SK-N-SH treated with all-trans-retinoic acid at 6 μM for 48 hours (cell line): Measurements from ENCODE around the gene RAB25.

ENCODE experiments used
- ATAC-seq: fragments of 200-7000 bp; cut with Tn5 transposase; 3 replicates; pipeline ENCODE4 v1.9.1; 2020; ENCODE audit warnings: mild to moderate bottlenecking, moderate library complexity
- ARNTL ChIP-seq: fragments of 450-650 bp; formaldehyde crosslinking; IDR thresholded peaks from 2 replicates; pipeline ENCODE4 v1.5.0; 2020; ENCODE audit warnings: low read depth, mild to moderate bottlenecking, moderate library complexity, borderline replicate concordance
- BACH2 ChIP-seq: fragments of 250-450 bp; sonication (Bioruptor Pico); IDR thresholded peaks from 2 replicates; pipeline ENCODE4 v1.9.0; 2021; ENCODE audit warnings: mild to moderate bottlenecking, borderline replicate concordance
- CSDC2 ChIP-seq: fragments of 250-450 bp; sonication (Bioruptor Pico); IDR thresholded peaks from 2 replicates; pipeline ENCODE4 v1.5.0; 2020; ENCODE audit warnings: mild to moderate bottlenecking, moderate library complexity
- ESRRG ChIP-seq: fragments of 250-450 bp; sonication (Bioruptor Pico); IDR thresholded peaks from 2 replicates; pipeline ENCODE4 v1.6.1; 2021; ENCODE audit warnings: mild to moderate bottlenecking
- GLIS3 ChIP-seq: fragments of 250-450 bp; sonication (Bioruptor Pico); IDR thresholded peaks from 2 replicates; pipeline ENCODE4 v1.5.0; 2020; ENCODE audit warnings: mild to moderate bottlenecking, moderate library complexity
- ISL1 ChIP-seq: fragments of 250-450 bp; sonication (Bioruptor Pico); IDR thresholded peaks from 2 replicates; pipeline ENCODE4 v2.1.2; 2022; ENCODE audit warnings: mild to moderate bottlenecking, moderate library complexity
- OSR1 ChIP-seq: fragments of 250-450 bp; sonication (Bioruptor Pico); IDR thresholded peaks from 2 replicates; pipeline ENCODE4 v1.8.0; 2022; ENCODE audit warnings: moderate library complexity, mild to moderate bottlenecking, inconsistent platforms
- PPARA ChIP-seq: fragments of 250-450 bp; sonication (Bioruptor Pico); IDR thresholded peaks from 2 replicates; pipeline ENCODE4 v1.5.0; 2020; ENCODE audit warnings: mild to moderate bottlenecking, borderline replicate concordance
- RARB ChIP-seq: fragments of 250-450 bp; sonication (Bioruptor Pico); IDR thresholded peaks from 2 replicates; pipeline ENCODE4 v1.8.0; 2021; ENCODE audit warnings: mild to moderate bottlenecking, moderate library complexity
- SNAI2 ChIP-seq: fragments of 250-450 bp; sonication (Bioruptor Pico); IDR thresholded peaks from 2 replicates; pipeline ENCODE4 v1.5.0; 2020; ENCODE audit warnings: mild to moderate bottlenecking, moderate library complexity
- TCF4 ChIP-seq: fragments of 250-450 bp; sonication (Bioruptor Pico); IDR thresholded peaks from 2 replicates; pipeline ENCODE4 v1.8.0; 2021; ENCODE audit warnings: mild to moderate bottlenecking, moderate library complexity, borderline replicate concordance
- ZC3H10 ChIP-seq: fragments of 250-450 bp; sonication (Bioruptor Pico); IDR thresholded peaks from 2 replicates; pipeline ENCODE4 v1.5.1; 2021; ENCODE audit warnings: mild to moderate bottlenecking, moderate library complexity
- ZNF565 ChIP-seq: fragments of 450-650 bp; formaldehyde crosslinking; conservative IDR thresholded peaks from 2 replicates; pipeline ENCODE4 v1.5.0; 2020; ENCODE audit warnings: low read depth, mild to moderate bottlenecking, moderate library complexity
- ZNF70 ChIP-seq: fragments of 450-650 bp; formaldehyde crosslinking; IDR thresholded peaks from 2 replicates; pipeline ENCODE4 v1.5.0; 2020; ENCODE audit warnings: mild to moderate bottlenecking, moderate library complexity
- ZNF8 ChIP-seq: fragments of 450-650 bp; formaldehyde crosslinking; IDR thresholded peaks from 2 replicates; pipeline ENCODE4 v1.5.0; 2020; ENCODE audit warnings: mild to moderate bottlenecking, moderate library complexity
- TF ChIP-seq, protein P1 (sequence below): fragments of 250-450 bp; sonication (Bioruptor Pico); IDR thresholded peaks from 2 replicates; pipeline ENCODE4 v1.8.0; 2020; ENCODE audit warnings: mild to moderate bottlenecking, moderate library complexity, borderline replicate concordance
- TF ChIP-seq, protein P2 (sequence below): fragments of 250-450 bp; sonication (Bioruptor Pico); IDR thresholded peaks from 2 replicates; pipeline ENCODE4 v1.5.1; 2020; ENCODE audit warnings: low read depth, mild to moderate bottlenecking, moderate library complexity
- TF ChIP-seq, protein P3 (sequence below): fragments of 250-450 bp; sonication (Bioruptor Pico); IDR thresholded peaks from 2 replicates; pipeline ENCODE4 v1.8.0; 2021; ENCODE audit warnings: low read depth, mild to moderate bottlenecking, moderate library complexity, borderline replicate concordance
- TF ChIP-seq, protein P4 (sequence below): fragments of 250-450 bp; sonication (Bioruptor Pico); IDR thresholded peaks from 2 replicates; pipeline ENCODE4 v1.5.1; 2021; ENCODE audit warnings: mild to moderate bottlenecking, moderate library complexity
- TF ChIP-seq, protein P5 (sequence below): fragments of 250-450 bp; sonication (Bioruptor Pico); IDR thresholded peaks from 2 replicates; pipeline ENCODE4 v1.5.0; 2020; ENCODE audit warnings: mild to moderate bottlenecking, moderate library complexity

The RAB25 gene

DNA sequence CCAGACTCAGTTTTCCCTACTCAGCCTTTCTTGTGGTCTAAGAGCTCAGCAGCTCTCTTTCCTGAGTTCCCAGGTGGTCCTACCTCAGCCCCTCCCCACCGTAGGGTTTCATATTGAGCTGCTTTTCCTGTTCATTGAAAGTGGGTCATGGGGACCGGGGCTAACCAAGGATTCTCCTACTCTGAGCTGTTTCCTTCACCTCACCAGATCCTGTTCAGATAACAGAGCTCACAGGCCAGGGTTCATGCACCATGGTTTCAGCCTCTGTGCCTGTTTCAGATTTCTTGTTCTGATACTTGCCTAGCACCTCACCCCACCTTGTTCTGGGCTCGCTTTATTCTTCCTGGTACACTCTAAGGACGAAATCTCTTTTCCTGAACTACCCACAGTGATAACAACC is 15.9 kb upstream of the RAB25 start:
- TF ChIP-seq, protein P1, sequence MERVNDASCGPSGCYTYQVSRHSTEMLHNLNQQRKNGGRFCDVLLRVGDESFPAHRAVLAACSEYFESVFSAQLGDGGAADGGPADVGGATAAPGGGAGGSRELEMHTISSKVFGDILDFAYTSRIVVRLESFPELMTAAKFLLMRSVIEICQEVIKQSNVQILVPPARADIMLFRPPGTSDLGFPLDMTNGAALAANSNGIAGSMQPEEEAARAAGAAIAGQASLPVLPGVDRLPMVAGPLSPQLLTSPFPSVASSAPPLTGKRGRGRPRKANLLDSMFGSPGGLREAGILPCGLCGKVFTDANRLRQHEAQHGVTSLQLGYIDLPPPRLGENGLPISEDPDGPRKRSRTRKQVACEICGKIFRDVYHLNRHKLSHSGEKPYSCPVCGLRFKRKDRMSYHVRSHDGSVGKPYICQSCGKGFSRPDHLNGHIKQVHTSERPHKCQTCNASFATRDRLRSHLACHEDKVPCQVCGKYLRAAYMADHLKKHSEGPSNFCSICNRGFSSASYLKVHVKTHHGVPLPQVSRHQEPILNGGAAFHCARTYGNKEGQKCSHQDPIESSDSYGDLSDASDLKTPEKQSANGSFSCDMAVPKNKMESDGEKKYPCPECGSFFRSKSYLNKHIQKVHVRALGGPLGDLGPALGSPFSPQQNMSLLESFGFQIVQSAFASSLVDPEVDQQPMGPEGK (CRISPR knock-in tag), result no peak
- TF ChIP-seq, protein P2, sequence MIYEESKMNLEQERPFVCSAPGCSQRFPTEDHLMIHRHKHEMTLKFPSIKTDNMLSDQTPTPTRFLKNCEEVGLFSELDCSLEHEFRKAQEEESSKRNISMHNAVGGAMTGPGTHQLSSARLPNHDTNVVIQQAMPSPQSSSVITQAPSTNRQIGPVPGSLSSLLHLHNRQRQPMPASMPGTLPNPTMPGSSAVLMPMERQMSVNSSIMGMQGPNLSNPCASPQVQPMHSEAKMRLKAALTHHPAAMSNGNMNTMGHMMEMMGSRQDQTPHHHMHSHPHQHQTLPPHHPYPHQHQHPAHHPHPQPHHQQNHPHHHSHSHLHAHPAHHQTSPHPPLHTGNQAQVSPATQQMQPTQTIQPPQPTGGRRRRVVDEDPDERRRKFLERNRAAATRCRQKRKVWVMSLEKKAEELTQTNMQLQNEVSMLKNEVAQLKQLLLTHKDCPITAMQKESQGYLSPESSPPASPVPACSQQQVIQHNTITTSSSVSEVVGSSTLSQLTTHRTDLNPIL, result no peak
- TF ChIP-seq ZNF8 (CRISPR knock-in tag) (no peak), SNAI2 (CRISPR knock-in tag) (no peak), ZNF70 (CRISPR knock-in tag) (no peak), PPARA (no peak)
- ATAC-seq, result no peak

DNA sequence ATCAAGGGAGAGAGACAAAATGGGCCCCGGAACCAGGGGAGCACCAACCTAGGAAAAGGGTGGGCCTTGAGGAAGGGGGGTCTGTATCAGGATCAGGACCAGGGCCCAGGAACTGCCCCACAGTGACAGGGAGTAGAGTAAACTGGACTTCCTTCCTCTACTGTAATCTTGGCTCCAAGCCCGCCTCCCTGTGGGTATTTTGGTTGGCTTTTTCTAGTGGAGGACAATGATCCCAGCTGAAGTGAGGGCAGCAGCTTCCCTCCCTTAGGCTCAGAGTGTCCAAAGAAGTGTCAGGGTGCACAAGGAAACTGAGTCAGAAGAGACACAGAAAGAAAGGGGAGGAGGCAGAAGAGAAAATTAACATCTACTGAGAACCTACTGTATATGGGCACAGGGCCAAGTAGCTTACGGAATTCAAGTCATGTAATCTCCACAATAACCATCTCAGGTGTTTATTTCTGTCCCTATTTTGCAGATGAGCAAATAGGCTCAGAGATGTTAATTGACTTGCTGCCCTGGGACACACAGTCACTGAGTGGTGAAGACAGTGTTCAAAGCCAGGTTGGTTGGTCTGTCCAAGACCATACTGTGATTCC is 12.2 kb upstream of the RAB25 start:
- ATAC-seq, result no peak
- TF ChIP-seq, protein P3, sequence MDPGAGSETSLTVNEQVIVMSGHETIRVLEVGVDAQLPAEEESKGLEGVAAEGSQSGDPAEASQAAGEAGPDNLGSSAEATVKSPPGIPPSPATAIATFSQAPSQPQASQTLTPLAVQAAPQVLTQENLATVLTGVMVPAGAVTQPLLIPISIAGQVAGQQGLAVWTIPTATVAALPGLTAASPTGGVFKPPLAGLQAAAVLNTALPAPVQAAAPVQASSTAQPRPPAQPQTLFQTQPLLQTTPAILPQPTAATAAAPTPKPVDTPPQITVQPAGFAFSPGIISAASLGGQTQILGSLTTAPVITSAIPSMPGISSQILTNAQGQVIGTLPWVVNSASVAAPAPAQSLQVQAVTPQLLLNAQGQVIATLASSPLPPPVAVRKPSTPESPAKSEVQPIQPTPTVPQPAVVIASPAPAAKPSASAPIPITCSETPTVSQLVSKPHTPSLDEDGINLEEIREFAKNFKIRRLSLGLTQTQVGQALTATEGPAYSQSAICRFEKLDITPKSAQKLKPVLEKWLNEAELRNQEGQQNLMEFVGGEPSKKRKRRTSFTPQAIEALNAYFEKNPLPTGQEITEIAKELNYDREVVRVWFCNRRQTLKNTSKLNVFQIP (CRISPR knock-in tag), result no peak

DNA sequence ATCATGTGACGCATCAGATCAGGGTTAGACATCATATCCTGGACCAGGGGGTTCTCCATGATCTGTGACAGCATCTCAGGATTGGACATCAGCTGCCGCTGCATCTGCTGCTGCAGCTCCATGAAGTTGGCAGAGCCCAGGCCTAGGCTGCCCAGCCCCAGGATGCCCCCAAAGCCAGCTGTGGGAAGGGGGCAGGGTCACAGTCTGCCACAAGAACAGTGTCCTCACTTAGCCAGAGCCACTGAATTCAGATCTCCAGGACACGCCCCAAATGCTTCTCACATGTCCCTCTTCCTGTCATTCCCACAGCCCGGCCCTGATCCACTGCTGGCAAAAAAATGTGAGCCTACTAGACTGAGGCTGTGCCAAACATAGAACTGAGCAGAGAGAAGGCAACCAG is 10.6 kb upstream of the RAB25 start:
- TF ChIP-seq ARNTL (CRISPR knock-in tag) (no peak), ESRRG (CRISPR knock-in tag) (no peak), OSR1 (CRISPR knock-in tag) (no peak), GLIS3 (CRISPR knock-in tag) (no peak), ZNF565 (CRISPR knock-in tag) (no peak), RARB (CRISPR knock-in tag) (no peak), CSDC2 (no peak), ISL1 (no peak), TCF4 (CRISPR knock-in tag) (no peak), BACH2 (no peak), SNAI2 (CRISPR knock-in tag) (no peak), ZC3H10 (CRISPR knock-in tag) (no peak)
- TF ChIP-seq, protein P1 (CRISPR knock-in tag), result no peak
- TF ChIP-seq, protein P3 (CRISPR knock-in tag), result no peak
- TF ChIP-seq, protein P4, sequence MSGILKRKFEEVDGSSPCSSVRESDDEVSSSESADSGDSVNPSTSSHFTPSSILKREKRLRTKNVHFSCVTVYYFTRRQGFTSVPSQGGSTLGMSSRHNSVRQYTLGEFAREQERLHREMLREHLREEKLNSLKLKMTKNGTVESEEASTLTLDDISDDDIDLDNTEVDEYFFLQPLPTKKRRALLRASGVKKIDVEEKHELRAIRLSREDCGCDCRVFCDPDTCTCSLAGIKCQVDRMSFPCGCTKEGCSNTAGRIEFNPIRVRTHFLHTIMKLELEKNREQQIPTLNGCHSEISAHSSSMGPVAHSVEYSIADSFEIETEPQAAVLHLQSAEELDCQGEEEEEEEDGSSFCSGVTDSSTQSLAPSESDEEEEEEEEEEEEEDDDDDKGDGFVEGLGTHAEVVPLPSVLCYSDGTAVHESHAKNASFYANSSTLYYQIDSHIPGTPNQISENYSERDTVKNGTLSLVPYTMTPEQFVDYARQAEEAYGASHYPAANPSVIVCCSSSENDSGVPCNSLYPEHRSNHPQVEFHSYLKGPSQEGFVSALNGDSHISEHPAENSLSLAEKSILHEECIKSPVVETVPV (CRISPR knock-in tag), result no peak
- TF ChIP-seq, protein P5, sequence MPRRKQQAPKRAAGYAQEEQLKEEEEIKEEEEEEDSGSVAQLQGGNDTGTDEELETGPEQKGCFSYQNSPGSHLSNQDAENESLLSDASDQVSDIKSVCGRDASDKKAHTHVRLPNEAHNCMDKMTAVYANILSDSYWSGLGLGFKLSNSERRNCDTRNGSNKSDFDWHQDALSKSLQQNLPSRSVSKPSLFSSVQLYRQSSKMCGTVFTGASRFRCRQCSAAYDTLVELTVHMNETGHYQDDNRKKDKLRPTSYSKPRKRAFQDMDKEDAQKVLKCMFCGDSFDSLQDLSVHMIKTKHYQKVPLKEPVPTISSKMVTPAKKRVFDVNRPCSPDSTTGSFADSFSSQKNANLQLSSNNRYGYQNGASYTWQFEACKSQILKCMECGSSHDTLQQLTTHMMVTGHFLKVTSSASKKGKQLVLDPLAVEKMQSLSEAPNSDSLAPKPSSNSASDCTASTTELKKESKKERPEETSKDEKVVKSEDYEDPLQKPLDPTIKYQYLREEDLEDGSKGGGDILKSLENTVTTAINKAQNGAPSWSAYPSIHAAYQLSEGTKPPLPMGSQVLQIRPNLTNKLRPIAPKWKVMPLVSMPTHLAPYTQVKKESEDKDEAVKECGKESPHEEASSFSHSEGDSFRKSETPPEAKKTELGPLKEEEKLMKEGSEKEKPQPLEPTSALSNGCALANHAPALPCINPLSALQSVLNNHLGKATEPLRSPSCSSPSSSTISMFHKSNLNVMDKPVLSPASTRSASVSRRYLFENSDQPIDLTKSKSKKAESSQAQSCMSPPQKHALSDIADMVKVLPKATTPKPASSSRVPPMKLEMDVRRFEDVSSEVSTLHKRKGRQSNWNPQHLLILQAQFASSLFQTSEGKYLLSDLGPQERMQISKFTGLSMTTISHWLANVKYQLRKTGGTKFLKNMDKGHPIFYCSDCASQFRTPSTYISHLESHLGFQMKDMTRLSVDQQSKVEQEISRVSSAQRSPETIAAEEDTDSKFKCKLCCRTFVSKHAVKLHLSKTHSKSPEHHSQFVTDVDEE, result no peak
- ATAC-seq, result no peak
